Activated effector memory CD4-positive, alpha-beta T cell treated with Interleukin-2 at 50 U/mL for 16 hours (primary cell): ENCODE measurements around the gene SAPCD1.

Source experiments
- DNase-seq: peaks from one replicate; pipeline ENCODE4 v3.0.0-alpha.2; 2020

SAPCD1 gene

DNA sequence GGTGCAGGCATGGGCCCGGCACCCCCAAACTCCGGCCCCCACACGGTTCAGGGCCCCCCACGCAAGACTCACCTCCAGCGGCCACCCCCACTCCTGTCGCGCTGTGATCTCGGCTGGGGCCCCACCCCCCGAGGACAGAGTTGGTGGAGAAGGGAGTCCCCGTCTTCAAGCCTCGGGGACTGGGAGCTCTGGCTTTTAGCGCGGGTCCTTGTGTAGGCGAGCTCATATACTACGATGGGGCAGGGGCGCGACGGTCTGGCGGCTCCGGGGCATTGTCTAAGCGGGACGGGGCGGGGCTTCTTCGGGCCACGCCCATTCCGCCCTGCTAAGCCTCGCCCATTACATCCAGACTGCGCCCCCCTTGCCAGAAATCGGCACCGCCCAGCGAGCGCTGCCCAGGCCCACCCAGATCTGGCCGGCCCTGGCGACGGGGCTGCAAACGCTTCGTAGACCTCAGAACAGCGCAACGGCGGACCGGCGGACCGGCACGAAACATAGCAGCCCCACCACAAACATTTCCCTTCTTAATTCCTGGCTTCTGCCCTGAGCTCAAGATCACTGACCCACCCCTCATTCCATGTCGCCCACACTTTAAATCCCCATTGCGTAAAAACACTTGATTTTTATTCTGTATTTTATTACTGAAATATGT lies 32.4 kb upstream of the SAPCD1 start:
- DNase-seq, result peak; percentile 39

DNA sequence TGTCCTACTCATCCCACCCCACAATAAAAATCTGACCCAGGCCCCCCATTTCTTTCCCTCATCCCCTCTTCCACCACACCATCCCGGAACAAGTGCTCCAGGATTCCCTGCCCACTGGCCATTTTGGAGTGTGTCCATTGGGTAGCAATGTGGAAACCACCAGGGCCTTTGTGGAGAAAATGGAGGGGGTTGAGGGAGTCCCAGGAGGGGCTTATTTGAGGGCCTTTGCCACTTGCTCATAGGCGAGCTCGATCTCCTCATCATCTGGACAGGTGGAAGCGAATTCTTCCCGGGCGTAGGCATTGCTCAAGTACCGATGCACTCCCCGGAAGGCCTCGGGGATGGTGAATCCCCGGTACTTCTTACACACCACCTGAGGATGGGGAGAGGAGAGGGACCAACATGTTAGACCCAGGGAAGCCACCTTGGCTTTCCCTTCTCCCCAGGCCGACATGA lies 31.8 kb upstream of the SAPCD1 start:
- DNase-seq, result no peak

DNA sequence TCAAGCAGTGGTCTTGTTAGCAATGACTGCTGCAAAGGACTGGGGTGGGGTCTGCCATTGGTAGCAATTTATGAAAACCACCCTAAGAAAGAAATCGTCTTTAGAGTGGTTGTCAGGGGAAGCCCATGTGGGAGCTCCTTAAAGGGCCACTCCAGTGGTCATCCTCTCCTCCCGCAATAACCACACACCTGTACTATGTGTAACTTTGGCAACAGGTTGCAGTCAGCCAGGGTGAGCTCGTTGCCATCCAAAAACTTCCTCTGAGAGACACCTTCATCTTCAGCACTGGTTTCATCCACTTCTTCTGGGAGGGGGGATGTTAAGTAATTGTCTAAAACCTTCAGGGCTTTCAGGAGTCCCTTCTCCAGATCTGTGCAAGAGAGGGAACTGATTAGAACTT lies 30.4 kb upstream of the SAPCD1 start:
- DNase-seq, result no peak

DNA sequence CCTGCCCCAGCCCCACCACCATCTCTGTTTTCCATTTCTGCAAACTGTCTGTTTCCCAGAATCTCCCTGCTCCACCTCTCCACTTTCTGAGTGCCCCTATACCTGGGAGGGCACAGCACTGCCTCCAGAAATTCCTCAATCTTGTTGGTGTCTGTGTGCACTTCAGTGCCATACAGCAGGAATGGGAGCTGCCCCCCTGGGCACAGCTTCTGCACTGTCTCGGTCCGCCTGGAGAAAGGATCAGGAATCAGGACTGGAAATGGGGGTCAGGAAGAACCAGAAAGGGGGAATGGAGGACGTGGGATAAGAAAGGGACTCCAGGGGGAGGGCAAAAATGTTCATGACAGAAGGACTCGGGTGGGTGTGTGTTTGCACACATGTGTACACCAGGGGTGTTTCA lies 28.7 kb upstream of the SAPCD1 start:
- no peak for DNase-seq

DNA sequence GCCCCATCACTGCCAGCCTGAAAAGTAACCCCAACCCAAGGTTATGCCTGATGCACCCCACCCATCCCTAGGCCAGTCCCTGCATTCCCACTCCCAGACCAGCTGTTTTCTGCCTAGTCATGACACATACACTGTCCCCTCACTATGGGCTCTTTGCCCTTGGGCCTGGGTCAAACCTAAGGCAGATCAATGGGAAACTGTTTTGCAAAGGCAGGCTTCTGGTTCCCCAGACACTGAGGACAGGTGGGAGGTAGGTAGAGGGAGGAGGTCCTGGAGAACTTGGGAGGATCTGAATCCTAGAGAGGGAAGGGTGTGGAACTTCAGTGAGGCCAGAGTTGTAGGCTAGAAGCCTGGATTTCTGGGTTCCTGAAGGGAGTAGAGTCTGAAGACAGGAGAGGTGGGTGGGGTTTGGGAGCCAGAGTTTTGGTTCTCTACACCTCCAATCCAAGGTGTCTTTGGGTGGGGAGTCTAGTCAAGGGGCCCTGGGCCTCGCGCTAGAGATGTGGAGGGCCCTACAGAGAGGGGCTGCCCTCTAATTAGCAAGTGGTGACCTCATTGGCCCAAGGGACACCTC lies 28.1 kb upstream of the SAPCD1 start:
- no peak for DNase-seq

DNA sequence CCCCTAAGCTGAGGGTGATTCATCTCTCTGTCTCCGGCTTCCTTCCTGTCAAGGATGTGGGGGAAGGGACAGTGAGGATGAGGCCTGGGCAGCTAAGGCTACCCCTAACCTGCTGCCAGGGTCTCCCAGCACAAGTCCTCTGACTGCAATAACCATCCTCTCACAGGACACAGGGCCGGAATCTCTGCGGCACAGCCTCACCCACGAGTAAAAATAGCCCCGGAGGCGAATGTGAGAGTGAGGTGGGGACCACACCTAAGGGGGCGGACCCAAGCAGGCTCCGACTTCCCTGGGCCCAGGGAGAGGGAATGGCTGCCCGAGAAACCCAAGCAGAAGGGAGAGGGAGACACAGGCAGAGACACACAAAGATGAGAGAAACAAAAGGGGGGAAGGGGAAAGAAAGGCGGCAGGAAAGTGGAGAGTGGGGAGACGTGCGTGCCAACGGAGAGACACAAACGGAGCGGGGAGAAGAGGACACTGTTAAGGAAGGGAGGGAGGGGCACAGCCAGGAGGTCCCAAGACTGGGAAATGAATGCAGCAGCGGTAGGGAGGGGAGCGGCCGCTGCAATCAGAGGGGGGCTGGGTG lies 27.5 kb upstream of the SAPCD1 start:
- peak; percentile 48 for DNase-seq

DNA sequence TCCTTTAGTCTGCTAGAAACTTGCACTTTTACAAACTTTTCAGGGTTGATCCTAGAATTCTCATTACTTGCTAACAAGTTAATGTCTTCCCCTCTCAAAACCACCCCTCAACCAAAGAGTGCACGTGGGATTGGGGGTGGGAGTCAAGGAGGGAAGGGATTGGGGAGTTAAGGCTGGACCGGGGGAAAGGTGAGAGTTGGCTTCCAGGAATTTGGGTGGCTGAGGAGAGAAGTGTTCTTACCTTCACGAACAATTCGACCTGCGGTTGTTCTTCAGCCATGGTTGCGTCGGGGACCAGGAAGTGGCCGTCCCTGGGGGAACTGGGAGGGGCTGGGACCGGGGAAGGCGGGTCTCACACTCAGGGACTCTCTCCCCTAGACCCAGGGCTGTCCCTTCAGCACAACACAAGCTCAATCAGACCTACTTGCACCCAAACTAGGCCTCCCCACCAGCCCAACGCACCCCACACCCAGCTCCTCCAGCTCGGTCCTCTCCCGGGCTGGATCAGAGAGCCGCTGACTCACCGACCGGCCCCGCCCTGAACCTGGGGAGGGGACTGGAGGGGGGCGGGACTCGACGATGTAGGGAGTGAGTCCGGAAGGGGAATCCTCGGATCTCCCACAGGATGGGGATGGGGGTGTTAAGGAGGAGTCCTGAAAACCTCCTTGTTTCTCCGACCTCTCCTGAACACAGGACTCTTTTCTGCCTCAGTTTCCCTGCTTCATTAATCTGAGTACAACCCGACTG lies 26.3 kb upstream of the SAPCD1 start, which contains the start of gene CLIC1:
Gene CLIC1 (minus strand): TSS at position 510 of the 747 bp plus-strand sequence. CDS start 230 bp downstream, at position 280.
- peak; percentile 64 for DNase-seq

DNA sequence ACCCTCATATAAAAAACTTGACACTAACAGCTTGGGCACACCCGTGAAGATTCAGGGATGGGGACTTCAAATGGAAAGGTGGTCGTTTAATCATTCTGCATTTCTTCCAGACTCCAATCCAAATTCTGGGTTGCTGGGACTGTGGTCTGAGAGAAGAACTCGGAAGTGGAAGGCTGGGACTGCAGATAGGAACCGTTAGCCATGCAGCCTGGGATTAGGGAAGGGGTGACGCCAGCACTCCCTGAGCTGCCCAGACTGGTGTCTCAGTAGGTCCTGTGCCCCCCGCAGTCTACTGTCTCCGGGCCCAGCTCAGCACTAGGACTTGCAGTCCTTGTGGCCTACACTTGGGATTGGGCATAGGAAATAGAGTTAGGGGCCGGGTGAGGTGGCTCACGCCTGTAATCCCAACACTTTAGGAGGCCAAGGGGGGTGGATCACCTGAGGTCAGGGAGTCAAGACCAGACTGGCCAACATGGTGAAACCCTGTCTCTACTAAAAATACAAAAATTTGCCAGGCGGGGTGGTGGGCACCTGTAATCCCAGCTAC lies 25.6 kb upstream of the SAPCD1 start:
- no peak for DNase-seq

DNA sequence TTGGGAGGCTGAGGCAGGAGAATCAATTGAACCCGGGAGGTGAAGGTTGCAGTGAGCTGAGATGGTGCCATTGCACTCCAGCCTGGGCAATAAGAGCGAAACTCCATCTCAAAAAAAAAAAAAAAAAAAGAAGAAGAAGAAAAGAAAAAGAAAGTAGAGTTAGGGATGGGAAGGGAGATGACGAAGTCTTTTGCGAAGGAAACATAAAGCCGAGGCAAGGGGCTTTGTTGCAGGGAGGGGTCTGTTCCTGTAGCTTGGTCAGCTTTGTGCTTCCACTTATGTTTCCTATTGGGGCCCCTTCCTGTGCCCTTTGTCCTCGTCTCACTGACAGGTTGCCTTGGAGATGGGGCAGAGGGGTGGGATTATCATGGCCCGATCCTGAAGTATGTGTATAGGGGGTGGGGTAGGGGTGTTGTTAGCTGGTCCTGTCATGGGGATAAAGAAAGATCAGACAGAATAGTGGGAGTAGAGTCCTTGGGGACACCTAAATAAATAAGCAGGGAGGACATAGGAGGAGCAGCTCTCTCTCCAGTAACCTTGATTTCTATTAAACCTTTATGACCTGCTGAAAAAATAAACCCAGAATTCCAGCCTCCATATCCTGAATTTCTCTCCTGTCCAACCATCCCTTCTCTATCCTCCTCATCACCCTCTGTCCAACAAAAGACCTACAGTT lies 25.0 kb upstream of the SAPCD1 start:
- DNase-seq, result no peak

DNA sequence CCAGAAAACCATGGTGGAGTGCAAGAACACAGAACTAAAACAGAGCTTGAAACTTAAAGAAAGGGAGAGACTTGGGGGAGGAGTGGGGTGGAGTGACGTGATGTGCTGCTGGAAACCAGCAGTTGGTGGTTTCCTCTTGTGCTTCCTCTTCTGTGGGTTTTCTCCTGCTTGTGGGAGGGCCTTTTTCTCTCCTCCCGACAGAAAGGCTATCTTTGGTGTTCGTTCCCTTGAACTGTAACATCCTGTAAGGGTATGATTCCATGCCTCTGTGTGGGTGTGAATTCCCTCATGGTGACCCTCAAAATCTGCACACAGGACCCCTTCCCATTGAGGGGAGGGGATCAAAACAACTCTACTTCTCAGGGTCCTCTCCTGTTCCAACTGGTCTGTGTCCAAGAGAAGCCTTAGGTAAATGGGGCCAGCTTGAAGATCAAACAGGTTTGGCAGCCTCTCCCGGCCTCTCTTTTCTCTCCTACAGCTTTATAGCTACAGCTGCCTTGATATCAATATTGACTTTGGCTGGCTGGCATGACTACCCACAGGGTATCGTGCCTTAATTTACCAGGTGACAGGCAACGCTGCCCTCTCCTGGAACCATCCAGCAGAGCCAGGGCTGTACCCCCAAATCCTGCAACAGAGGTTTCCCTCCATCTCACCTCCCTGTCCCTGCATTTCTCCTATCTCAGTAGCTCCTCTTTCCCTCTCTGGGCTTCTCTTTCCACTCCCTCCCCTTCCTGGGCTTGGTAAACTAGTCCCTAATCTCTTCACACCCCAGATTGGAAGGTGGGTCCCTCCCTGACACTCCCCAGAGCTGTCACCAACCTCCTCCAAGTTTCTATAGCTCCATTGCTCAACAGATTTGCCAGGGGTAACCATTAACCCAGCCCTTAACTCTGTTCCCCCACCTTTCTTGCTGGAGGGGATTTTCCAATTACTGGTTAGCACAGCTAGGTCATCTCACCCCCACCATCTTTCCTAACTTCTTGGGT lies 24.2 kb upstream of the SAPCD1 start:
- peak; percentile 49 for DNase-seq

DNA sequence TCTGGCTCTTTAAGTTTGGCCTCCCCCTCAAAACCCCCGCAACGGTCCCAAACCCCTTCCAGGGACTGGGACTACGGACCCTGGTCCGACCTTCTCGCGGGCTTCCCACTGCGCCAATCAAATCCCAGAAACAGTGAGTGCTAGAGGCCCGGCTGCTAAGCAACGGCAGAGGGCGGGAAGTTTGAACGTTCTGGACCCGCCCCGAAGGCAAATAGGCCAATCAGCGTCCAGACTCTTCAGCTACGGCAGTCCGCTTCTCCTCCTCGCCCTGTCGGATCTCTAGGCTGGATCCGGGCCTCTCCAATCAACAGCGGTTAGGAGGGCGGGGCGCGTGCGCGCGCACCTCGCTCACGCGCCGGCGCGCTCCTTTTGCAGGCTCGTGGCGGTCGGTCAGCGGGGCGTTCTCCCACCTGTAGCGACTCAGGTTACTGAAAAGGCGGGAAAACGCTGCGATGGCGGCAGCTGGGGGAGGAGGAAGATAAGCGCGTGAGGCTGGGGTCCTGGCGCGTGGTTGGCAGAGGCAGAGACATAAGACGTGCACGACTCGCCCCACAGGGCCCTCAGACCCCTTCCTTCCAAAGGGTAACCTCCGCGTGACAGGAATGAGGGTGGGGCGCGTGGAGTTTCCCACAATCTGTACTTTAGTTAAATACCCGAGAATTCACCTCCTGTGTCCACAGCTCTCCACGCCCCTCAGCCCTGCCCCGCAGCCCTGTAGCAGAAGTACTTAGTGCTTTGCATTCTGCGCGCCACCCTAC lies 22.6 kb upstream of the SAPCD1 start, which contains the start of gene MSH5:
Gene MSH5 (plus strand): TSS at position 367 of the 758 bp plus-strand sequence. CDS start 462 bp downstream, outside the sequence.
- peak; percentile 94 for DNase-seq

DNA sequence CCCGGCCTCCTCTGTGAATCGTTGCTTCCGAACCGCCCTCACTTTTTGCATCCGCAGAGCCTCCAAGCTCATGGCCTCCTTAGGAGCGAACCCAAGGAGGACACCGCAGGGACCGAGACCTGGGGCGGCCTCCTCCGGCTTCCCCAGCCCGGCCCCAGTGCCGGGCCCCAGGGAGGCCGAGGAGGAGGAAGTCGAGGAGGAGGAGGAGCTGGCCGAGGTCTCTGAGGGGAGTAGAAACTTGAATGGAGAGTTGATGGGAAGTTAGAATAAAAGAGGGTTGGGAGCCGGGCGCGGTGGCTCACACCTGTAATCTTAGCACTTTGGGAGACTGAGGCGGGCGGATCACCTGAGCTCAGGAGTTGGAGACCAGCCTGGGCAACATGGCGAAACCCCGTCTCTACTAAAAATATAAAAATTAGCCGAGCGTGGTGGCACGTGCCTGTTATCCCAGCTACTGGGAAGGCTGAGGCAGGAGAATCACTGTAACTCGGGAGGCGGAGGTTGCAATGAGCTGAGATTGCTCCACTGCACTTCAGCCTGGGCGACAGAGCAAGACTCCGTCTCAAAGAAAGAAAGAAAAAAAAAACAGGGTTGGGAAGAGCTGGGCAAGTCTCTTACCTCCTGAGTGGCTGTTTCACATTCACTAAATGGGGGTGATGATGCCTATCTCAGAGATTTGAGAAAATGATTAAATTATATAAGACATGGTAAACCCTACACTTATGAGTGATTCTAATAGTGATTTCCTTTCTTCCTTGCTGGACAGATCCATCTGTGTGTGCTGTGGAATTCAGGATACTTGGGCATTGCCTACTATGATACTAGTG lies 21.8 kb upstream of the SAPCD1 start:
- no peak for DNase-seq

DNA sequence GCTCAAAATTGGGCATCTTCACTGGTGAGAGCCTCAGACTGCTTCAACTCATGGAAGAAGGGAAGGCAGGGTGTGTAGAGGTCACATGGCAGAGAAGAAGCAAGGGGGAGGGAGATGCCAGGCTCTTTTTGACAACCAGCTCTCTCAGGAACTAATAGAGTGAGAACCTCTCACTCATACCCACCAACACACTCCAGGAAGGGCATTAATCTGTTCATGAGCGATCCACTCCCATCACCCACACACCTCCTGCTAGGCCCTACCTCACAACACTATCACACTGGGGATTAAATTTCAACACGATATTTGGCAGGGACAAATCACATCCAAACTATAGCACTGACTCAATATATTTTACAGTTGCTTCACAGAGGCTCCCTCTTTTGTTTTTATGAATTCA lies 20.6 kb upstream of the SAPCD1 start:
- no peak for DNase-seq

DNA sequence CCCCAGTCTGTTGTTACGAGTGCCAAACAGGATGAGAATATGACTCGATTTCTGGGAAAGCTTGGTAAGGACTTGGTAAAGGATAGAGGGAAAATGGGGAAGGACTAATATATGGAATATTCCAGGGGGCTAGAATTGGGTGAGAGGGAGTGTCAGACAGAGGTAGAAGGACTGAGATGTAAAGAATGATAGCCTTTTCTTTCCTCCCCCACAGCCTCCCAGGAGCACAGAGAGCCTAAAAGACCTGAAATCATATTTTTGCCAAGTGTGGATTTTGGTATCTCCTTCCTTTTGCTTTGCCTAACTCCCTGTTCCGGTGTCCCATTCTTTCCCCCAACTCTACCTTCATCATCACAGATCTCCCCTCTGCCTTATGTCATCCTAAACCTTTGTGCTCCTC lies 19.6 kb upstream of the SAPCD1 start:
- no peak for DNase-seq

DNA sequence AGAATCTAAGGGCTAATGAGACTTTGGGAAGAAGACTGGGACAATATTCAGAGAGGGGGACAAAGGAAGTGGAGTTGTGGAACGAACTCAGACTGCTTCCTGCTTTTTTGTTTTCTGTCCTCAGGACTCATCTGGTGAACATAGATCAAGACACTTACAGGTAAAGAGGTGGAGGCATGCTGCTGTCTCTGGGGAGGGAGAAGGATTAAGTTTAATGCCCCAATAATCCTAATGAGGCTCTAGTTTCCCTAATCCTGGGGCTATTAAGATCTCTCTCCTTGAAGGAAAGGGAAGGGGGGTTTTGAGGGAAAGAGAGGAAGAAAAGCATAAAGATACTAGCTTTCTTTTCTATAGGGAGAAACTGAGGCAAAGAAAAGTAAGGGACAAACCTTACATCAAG lies 18.0 kb upstream of the SAPCD1 start:
- no peak for DNase-seq

DNA sequence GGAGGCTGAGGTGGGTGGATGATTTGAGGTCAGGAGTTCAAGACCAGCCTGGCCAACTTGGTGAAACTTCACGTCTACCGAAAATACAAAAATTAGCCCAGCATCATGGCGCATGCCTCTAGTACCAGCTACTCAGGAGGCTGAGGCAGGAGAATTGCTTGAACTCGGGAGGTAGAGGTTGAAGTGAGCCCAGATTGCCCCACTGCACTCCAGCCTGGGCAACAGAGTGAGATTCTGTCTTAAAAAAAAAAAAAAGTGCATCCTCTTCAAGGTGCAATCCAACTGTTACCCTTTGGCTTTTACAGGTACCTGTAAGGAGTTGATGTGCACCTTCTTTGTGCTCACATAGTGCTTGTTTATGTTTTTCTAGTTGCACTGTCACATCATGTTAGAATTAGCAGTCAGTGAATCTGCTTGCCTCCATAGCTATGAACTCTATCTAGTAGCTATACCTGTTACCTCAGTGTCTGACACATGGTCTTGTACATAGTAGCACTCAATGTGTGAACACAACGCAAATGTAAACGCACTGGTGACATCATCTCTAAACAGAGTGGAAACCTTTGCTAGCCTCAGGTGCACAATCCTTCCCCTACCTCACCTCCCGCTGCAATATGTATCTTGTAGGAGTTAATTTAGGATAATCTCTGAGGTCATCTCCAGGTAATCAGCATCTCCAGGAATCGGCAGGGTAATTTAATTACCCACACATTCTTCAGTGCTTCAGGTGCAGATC lies 13.0 kb upstream of the SAPCD1 start:
- no peak for DNase-seq

DNA sequence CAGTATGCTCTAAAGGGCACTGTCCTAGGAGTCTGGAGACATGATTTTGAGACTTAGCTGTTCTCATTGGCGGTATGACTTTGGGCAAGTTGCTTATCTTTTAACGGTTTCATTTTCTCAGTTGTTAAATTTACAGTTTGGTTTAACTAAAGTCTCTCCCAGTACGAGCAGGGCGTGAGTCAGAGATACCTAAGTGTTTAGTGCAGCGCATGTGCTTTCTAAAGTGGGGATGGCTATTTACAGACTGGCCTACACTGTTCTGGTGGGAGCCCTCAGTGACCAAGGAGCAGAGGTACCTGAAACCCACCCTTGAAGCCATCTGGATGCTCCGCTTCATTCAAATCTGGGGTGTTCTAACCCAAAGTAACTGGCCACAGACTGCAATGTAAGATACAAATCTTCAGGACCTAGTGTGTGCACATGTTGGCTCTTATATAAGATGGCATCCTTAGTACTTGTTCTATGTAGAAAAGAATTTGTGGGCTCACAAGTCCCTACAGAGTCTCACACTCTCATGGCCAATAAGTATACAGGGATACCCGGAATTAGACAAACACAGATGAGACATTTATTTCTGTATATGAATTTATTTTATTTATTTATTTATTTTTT lies 11.9 kb upstream of the SAPCD1 start:
- DNase-seq, result no peak

DNA sequence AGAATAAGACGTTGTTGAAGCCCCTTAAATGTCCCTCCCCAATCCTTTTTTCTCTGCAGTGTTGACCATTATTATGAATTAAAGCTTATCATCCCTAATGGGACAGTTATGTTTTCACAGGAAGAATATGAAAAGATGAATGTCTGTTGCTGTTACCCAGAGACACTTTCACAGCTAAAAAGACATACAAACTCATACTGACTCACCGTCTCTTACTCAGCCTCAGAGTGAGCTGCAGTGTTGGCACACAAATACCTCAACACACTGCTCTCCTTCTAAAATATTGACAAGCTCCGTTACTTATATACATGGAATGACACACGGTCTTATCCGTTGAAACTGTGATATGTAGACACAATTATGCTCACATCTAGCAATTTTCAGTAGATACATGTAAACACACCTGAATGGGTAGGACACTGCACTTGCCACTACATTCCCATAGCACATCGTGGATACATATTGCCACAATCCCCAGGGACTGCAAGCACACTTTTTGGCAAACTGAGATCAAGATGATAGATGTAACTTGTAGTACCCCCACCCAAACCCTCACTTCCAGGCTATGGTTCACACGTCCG lies 9.6 kb upstream of the SAPCD1 start:
- DNase-seq, result no peak
